Natural killer cell (primary cell): ENCODE measurements around the gene ARID5B. TPM values are rescaled to one million over a fixed set of nuclear protein-coding genes. Genes with fewer than 3 reads are reported as not detected.
A peak's percentile ranks its signal among the peaks of the same experiment; 100 is the strongest.
"Not testable (repeated sequence)": the region's sequence is repeated elsewhere in the genome, so short reads cannot be mapped to it uniquely, and the experiment has no call there.

Experiments
- ATAC-seq, 3 donors: fragments of 150-1000 bp in 2 of 3; fragments of 200-7000 bp in 1 of 3; cut with Tn5 transposase; 1 replicate in 1 of 3; 2 replicates in 2 of 3; pipeline ENCODE4 v1.10.0; 2021; ENCODE audit warnings: mild to moderate bottlenecking in 2 of 3, moderate library complexity in 2 of 3
- DNase-seq, 2 donors: peaks; one replicate each; pipeline versions ENCODE4 v3.0.0 to v3.0.0-alpha.2; 2013 to 2021; ENCODE audit warnings: mixed read lengths in 1 of 2
- H3K27ac ChIP-seq: one replicate; pipeline ENCODE4 v1.5.1; 2013; ENCODE audit warnings: mild to moderate bottlenecking, low read length
- H3K27me3 ChIP-seq: one replicate; pipeline ENCODE4 v1.6.1; 2013; ENCODE audit warnings: low read length; ENCODE audit not compliant: control insufficient read depth, insufficient read depth
- H3K36me3 ChIP-seq: one replicate; pipeline ENCODE4 v1.6.1; 2013; ENCODE audit warnings: low read length; ENCODE audit not compliant: control insufficient read depth, insufficient read depth
- H3K4me1 ChIP-seq: one replicate; pipeline ENCODE4 v1.6.1; 2013; ENCODE audit warnings: low read length; ENCODE audit not compliant: control insufficient read depth, insufficient read depth
- H3K4me3 ChIP-seq: one replicate; pipeline ENCODE4 v1.5.1; 2013; ENCODE audit warnings: low read length
- H3K9me3 ChIP-seq: one replicate; pipeline ENCODE4 v1.6.1; 2013; ENCODE audit warnings: low read length; ENCODE audit not compliant: control insufficient read depth, insufficient read depth
- H3K27ac Mint-ChIP-seq, 2 donors: one replicate each; pipeline ENCODE4 v1.8.0; 2022; ENCODE audit warnings: mild to moderate bottlenecking in 2 of 2, mixed read lengths in 2 of 2, moderate library complexity in 1 of 2
- H3K27me3 Mint-ChIP-seq, 2 donors: one replicate each; pipeline ENCODE4 v1.8.0; 2022; ENCODE audit warnings: low read depth in 2 of 2, mixed read lengths in 2 of 2
- H3K36me3 Mint-ChIP-seq: one replicate; pipeline ENCODE4 v1.8.0; 2022; ENCODE audit warnings: mixed read lengths
- H3K4me1 Mint-ChIP-seq, 2 donors: one replicate each; pipeline ENCODE4 v1.8.0; 2022; ENCODE audit warnings: mixed read lengths in 2 of 2
- H3K4me3 Mint-ChIP-seq: one replicate; pipeline ENCODE4 v1.8.0; 2022; ENCODE audit warnings: mild to moderate bottlenecking, moderate library complexity, mixed read lengths
- H3K9me3 Mint-ChIP-seq, 2 donors: one replicate each; pipeline ENCODE4 v1.8.0; 2022; ENCODE audit warnings: mixed read lengths in 2 of 2
- WGBS: methylation state at CpG from one replicate; pipeline ENCODE4 v1.1.7; 2013; ENCODE audit warnings: missing lambda C conversion rate; ENCODE audit not compliant: insufficient coverage; 5-methylcytosine and 5-hydroxymethylcytosine counted together
- intact Hi-C: fragments of 100-400 bp; cut with micrococcal nuclease; formaldehyde crosslinking; loops from one replicate; pipeline ENCODE4 v1.14.2; 2022
- total RNA-seq, 4 donors: library from RNA; stranded (reverse); fragments of 120-200 nt in 1 of 4; gene quantifications; one replicate each; pipeline versions ENCODE4 v1.2.3 to v1.2.4, GENCODE V29; 2013 to 2022
- TF ChIP-seq, protein P1 (sequence below): fragments of 200-600 bp; IDR thresholded peaks from one replicate; pipeline ENCODE4 v1.8.0; 2022; ENCODE audit warnings: antibody characterized with exemption

Gene ARID5B
- total RNA-seq, 3 donors from 2014 or later (not counting 1 experiment from before 2014, with no cell fraction given): 22.3 to 44.3 (median 31.3) TPM

DNA sequence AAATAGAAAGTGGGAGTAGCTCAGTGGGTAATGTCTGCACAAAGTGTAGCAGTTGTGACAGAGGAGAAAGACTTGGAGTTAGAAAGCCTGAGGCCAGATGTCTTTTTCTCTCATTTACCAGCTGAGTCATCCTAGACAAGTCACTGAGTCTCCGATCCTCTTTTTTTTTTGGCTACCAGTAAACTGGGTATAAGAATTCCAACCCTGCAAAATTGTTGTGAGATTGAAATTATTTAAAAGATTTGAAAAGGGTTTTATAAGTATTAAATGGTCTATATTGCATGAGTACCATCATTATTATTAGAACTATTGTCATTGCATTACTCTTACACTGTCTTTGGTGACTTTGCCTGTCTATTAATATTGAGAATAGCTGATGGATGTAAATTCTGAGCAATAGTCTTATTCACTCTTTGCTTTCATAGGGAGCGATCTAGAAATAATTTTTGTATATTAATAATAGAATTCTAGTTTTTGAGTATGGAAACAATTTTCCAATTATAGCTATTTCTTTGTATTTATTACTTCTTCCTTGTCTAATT is 74.0 kb downstream of the ARID5B start:
- WGBS: 60% methylated on average over 1 of the region's 2 CpGs
- ATAC-seq: no peak
- Mint-ChIP-seq H3K4me3 (no peak overlapping the region), H3K4me1 (peaks cover 18 to 32% of the 10 kb centered on the region in 2 donors), H3K9me3 (no peaks in the 10 kb centered on the region), H3K27ac (no peak overlapping the region), H3K27me3 (no peaks in the 10 kb centered on the region), H3K36me3 (no peaks in the 10 kb centered on the region)
- TF ChIP-seq, protein P1, sequence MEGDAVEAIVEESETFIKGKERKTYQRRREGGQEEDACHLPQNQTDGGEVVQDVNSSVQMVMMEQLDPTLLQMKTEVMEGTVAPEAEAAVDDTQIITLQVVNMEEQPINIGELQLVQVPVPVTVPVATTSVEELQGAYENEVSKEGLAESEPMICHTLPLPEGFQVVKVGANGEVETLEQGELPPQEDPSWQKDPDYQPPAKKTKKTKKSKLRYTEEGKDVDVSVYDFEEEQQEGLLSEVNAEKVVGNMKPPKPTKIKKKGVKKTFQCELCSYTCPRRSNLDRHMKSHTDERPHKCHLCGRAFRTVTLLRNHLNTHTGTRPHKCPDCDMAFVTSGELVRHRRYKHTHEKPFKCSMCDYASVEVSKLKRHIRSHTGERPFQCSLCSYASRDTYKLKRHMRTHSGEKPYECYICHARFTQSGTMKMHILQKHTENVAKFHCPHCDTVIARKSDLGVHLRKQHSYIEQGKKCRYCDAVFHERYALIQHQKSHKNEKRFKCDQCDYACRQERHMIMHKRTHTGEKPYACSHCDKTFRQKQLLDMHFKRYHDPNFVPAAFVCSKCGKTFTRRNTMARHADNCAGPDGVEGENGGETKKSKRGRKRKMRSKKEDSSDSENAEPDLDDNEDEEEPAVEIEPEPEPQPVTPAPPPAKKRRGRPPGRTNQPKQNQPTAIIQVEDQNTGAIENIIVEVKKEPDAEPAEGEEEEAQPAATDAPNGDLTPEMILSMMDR: no peak
- H3K9me3 ChIP-seq: no peaks in the 10 kb centered on the region
- intact Hi-C loops: no loop called here
- DNase-seq: no peak
- no peaks in the 10 kb centered on the region for H3K4me1 ChIP-seq
- no peaks in the 10 kb centered on the region for H3K27me3 ChIP-seq
- no peak overlapping the region for H3K27ac ChIP-seq
- no peak overlapping the region for H3K4me3 ChIP-seq
- peaks cover 2% of the 10 kb centered on the region for H3K36me3 ChIP-seq

DNA sequence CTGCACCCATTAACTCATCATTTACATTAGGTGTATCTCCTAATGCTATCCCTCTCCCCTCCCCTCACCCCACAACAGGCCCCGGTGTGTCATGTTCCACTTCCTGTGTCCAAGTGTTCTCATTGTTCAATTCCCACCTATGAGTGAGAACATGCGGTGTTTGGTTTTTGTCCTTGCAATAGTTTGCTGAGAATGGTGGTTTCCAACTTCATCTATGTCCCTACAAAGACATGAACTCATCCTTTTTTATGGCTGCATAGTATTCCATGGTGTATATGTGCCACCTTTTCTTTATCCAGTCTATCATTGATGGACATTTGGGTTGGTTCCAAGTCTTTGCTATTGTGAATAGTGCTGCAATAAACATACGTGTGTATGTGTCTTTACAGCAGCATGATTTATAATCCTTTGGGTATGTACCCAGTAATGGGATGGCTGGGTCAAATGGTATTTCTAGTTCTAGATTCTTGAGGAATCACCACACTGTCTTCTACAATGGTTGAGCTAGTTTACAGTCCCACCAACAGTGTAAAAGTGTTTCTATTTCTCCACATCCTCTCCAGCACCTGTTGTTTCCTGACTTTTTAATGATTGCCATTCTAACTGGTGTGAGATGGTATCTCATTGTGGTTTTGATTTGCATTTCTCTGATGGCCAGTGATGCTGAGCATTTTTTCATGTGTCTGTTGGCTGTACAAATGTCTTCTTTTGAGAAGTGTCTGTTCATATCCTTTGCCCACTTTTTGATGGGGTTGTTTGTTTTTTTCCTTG is 75.6 kb downstream of the ARID5B start:
- H3K27me3 Mint-ChIP-seq, H3K4me3 Mint-ChIP-seq, ATAC-seq, H3K9me3 ChIP-seq, H3K27ac ChIP-seq, H3K27ac Mint-ChIP-seq, H3K4me3 ChIP-seq, H3K27me3 ChIP-seq, H3K36me3 Mint-ChIP-seq, H3K4me1 ChIP-seq, DNase-seq, H3K9me3 Mint-ChIP-seq, intact Hi-C loops, H3K36me3 ChIP-seq: not testable (repeated sequence)
- H3K4me1 Mint-ChIP-seq: peaks cover 14 to 27% of the 10 kb centered on the region in 2 donors
- whole genome bisulfite sequencing: 100% methylated on average over 1 of the region's 3 CpGs

DNA sequence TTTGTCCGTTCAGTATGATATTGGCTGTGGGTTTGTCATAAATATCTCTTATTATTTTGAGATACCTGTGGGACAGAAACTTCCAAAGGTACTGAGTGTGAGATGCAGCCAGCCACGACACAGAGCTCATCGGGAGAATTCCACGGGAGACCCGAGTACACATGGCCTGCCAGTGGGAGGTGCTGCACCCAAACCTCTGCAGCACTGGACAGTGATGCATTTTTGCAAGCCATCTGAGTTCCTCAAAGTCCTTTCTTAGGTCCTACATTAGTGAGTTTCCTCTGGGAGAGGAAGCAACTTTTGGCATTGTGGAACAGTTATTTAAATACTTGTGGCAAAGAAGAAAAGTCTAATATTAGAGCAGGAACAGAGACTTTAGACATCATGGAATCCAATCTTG is 77.5 kb downstream of the ARID5B start:
- peak in 1 of 2 donors; percentile 19 for DNase-seq
- intact Hi-C loops: no loop called here
- Histone ChIP-seq H3K9me3 (no peaks in the 10 kb centered on the region), H3K36me3 (peaks cover 2% of the 10 kb centered on the region), H3K4me3 (no peak overlapping the region), H3K4me1 (no peaks in the 10 kb centered on the region), H3K27me3 (no peaks in the 10 kb centered on the region), H3K27ac (no peak overlapping the region)
- Mint-ChIP-seq H3K36me3 (no peaks in the 10 kb centered on the region), H3K9me3 (no peaks in the 10 kb centered on the region), H3K27ac (no peak overlapping the region), H3K4me3 (no peak overlapping the region), H3K27me3 (no peaks in the 10 kb centered on the region), H3K4me1 (peaks cover 10 to 19% of the 10 kb centered on the region in 2 donors)
- ATAC-seq: peak in 1 of 3 donors; percentile 41
- WGBS: 83% methylated on average over 5 of the region's 5 CpGs
- TF ChIP-seq, protein P1: no peak

DNA sequence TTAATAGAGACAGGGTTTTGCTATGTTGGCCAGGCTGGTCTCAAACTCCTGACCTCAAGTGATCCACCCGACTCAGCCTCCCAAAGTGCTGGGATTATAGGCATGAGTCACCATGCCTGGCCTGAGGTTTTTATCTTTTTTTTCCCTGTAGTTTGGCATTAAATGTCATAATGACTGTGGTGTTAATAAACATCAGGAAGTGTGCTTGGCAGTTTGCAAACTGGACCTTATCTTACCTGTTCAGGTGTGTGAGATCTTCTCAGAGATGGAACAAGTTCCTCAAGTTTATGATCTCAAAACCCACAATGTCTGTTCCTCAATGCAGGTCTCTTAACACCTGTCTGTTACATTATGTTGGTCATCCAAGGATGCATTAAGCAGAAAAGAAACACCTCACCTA is 80.0 kb downstream of the ARID5B start:
- DNase-seq: no peak
- ATAC-seq: no peak
- intact Hi-C loops: no loop called here
- Mint-ChIP-seq H3K36me3 (no peaks in the 10 kb centered on the region), H3K27me3 (no peaks in the 10 kb centered on the region), H3K9me3 (no peaks in the 10 kb centered on the region), H3K27ac (peak overlapping the region; percentile 10 to 33), H3K4me1 (peaks cover 25 to 33% of the 10 kb centered on the region in 2 donors), H3K4me3 (no peak overlapping the region)
- H3K4me3 ChIP-seq: no peak overlapping the region
- no peaks in the 10 kb centered on the region for H3K4me1 ChIP-seq
- TF ChIP-seq, protein P1: no peak
- H3K9me3 ChIP-seq: no peaks in the 10 kb centered on the region
- 90% methylated on average over 1 of the region's 1 CpG for WGBS
- no peaks in the 10 kb centered on the region for H3K27me3 ChIP-seq
- peaks cover 2% of the 10 kb centered on the region for H3K36me3 ChIP-seq
- H3K27ac ChIP-seq: no peak overlapping the region
